Measurements from ENCODE around the gene CFAP77. TPM values are rescaled to one million over a fixed set of nuclear protein-coding genes. Genes with fewer than 3 reads are reported as not detected.

Gene CFAP77
- total RNA-seq, 1 experiment from 2014 or later: not detected

DNA sequence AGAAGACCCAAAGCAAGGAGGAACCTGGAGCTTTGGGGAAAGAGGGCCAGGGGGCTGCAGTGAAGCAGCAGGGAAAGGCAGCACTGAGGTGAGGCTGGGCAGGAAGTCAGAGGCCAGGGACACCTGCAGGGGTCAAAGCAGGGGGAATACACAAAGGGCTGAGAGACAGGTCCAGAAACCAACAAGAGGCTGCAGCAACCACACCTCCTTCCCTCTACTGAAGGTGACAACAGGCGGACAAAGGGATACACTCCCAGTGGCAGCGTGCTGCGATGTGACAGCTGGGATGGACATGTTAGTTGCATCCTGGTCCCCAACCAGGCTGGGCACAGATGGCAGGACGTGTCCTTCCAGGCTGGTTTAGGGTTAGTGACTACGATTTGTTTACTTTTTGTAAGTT lies 12.6 kb downstream of the CFAP77 start:
- H3K27ac ChIP-seq: no peak overlapping the region
- H3K36me3 ChIP-seq: no peaks in the 10 kb centered on the region
- DNase-seq: no peak
- no peak overlapping the region for H3K4me3 ChIP-seq
- H3K9me3 ChIP-seq (replicated peaks): no peaks in the 10 kb centered on the region
- no peaks in the 10 kb centered on the region for H3K4me1 ChIP-seq
- peaks cover 50% of the 10 kb centered on the region for H3K27me3 ChIP-seq

DNA sequence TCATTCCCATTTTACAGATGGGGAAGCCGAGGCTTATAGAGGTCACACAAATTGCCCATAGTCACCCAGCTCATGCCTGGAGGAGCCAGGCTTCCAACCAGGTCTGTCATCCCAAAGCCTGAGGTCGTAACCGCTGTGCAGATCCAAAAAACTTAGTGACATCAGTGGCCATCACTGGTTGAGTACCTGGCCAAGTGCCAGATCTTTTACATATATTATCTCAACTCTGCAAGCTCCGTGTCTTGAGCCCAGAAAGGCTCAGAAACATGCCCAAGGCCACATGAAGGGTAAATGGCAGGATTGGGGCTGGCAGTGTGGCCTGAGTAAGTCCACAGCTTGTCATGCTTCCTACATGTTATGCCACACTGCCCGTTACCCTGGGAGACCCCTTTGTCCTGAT lies 13.5 kb downstream of the CFAP77 start:
- Histone ChIP-seq H3K4me1 (no peaks in the 10 kb centered on the region), H3K9me3 (replicated peaks) (no peaks in the 10 kb centered on the region), H3K27ac (no peak overlapping the region), H3K36me3 (no peaks in the 10 kb centered on the region), H3K27me3 (peaks cover 49% of the 10 kb centered on the region), H3K4me3 (no peak overlapping the region)
- no peak for DNase-seq

DNA sequence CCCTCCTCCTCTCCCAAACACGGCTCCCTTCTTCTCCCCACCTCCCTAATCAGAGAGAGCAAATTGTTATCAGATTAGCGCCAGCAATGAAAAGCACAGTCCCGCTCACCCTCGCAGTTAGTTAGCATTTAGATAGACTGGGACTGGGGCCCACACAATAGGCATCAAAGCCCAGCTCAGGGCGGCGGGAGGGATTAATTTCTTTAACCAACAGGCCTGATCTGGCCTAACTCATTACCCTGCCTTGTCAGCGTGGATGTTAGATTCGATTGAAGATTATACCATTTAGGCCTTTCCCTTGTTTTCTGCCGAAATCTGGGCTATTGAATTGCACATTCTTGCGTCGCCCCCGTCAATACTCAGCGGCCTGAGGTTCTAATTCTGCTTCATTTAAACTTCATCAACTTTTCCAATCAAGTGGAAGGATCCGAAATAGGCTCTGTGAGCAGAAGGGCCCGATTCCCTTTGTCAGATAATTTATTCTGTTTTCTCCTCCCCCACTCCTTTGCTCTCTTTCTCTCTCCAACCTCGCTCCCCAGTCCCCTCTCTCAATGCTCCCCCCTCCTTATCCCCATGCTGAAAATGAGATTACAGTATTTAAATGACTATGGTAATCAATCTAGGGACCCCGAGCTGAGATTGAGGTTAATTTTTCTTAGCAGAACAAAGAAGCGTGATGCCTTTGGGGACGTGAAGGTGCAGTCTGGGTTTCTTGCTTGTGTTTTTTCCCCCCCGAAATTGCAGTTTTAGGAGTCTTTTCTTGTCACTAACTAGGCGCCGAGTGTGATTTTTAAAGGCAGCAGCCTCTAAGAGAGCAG lies 15.1 kb downstream of the CFAP77 start:
- Histone ChIP-seq H3K9me3 (replicated peaks) (no peaks in the 10 kb centered on the region), H3K4me3 (no peak overlapping the region), H3K27ac (no peak overlapping the region), H3K27me3 (peaks cover 45% of the 10 kb centered on the region), H3K4me1 (no peaks in the 10 kb centered on the region), H3K36me3 (no peaks in the 10 kb centered on the region)
- no peak for DNase-seq

DNA sequence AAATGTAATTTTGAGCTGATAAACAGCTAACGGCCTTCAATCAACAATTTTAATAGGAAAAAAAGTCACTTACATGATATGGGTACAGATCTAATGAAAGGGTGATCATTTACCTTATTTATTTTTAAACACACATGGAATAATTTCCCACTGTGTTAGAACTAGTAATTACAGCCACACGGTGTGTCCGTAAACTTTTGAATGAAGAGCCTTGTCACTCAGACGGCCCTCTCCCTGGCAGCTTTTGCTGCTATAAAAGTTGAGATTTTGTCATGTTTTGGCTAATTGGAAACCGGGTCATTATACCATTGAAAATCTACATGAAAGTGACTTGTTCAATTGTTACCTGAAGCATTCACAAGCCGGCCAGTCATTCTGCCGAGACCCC lies 15.7 kb downstream of the CFAP77 start:
- H3K36me3 ChIP-seq: no peaks in the 10 kb centered on the region
- no peak overlapping the region for H3K27ac ChIP-seq
- no peak for DNase-seq
- no peaks in the 10 kb centered on the region for H3K4me1 ChIP-seq
- H3K27me3 ChIP-seq: peaks cover 47% of the 10 kb centered on the region
- no peak overlapping the region for H3K4me3 ChIP-seq
- H3K9me3 ChIP-seq (replicated peaks): no peaks in the 10 kb centered on the region

DNA sequence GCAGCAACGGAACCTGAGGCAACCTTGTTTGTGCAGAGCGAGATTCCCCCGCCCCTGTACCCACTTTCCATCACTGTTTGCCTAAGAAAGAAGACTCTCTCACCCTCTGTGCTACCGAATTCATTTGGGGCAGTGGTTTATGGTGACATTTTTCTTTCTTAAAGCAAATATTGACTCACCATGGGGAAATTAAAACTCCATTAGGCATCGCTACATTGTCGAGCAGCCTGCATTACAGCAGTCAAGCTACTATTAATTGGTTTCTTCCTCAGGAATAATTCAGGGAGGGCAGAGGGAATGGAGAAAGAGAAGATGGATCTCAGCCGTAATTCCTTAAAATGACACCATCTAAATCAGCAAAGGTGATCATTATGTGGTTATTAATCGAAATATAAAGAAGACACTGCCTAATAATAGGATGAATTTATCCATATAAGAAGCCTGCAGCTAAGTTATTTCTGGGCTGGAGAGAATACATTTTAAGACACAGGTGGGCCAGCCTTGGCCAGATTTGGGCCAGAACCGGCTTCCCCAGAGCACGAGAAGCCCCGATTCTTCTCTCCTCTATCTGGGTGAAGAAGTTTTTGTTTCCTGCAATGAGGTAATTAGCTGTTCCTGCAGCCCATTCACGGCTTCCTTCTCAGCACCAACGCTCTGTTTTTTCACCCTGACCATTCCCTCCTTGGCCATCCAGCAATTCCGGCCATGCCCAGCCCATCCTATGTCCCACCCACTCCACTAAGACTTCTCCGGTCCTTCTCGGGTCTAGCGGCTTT lies 16.8 kb downstream of the CFAP77 start:
- no peaks in the 10 kb centered on the region for H3K36me3 ChIP-seq
- no peaks in the 10 kb centered on the region for H3K4me1 ChIP-seq
- no peak for DNase-seq
- H3K9me3 ChIP-seq (replicated peaks): no peaks in the 10 kb centered on the region
- peaks cover 55% of the 10 kb centered on the region for H3K27me3 ChIP-seq
- no peak overlapping the region for H3K4me3 ChIP-seq
- no peak overlapping the region for H3K27ac ChIP-seq

DNA sequence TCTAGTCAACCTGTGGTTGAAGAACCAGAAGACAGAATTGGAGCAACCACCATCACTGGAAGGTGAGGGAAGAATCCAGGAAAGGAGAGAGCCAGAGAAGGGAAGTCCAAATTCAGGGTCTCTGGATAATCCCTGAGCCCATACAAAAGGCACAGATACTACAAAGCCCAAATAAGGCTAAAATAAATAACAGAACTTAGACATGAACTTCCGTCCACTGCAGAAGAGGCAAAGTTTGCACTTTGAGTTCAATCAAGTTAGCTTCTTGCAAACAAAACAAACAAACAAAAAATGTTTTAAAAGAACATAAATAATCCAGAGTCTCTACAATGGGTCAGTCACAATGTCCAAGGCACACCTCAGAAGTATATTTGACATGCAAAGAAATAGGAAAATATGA lies 21.0 kb downstream of the CFAP77 start:
- Histone ChIP-seq H3K27ac (no peak overlapping the region), H3K36me3 (no peaks in the 10 kb centered on the region), H3K4me1 (no peaks in the 10 kb centered on the region), H3K27me3 (peaks cover 45% of the 10 kb centered on the region), H3K4me3 (no peak overlapping the region), H3K9me3 (replicated peaks) (no peaks in the 10 kb centered on the region)
- no peak for DNase-seq

DNA sequence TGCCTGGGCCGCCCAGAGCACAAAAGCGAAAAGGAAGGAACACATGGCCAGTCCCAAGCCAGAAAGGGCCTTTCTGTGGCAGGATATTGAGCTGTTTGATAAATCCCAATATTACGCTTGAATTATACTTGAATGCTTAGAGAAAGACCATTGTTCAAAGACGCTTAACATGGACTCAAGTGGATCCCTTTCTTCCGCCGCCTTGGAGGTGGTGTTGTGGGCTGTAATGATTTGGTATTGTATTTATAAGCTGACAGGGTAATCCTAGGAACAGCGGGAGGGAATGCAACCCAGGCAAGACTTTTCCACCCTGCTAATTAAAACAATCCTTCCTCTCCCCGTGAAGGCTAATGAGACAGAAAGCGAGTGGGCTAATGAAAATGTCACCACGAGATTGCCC lies 24.9 kb downstream of the CFAP77 start:
- H3K4me3 ChIP-seq: no peak overlapping the region
- DNase-seq: no peak
- H3K9me3 ChIP-seq (replicated peaks): no peaks in the 10 kb centered on the region
- H3K27me3 ChIP-seq: peaks cover 24% of the 10 kb centered on the region
- no peaks in the 10 kb centered on the region for H3K36me3 ChIP-seq
- H3K27ac ChIP-seq: no peak overlapping the region
- H3K4me1 ChIP-seq: no peaks in the 10 kb centered on the region

DNA sequence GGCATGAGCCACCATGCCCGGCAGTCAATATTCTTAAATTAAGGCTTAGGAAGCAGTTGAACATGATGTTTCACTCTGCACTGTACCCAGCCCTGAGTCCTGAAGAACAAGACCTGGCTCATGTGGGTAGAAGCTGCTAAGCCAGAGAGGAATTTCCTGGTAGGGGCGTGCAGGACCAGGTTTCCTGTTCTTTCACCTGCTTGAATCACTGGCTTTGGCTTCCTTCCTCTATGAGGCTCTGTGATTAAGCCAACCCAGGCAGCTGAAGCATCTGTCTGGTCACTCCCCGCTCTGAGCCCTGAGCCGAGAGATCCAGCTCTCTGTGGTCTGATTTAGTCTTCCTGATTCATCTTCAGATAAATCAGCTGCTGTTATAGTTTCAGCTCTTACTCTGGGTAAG lies 29.1 kb downstream of the CFAP77 start:
- H3K4me3 ChIP-seq: no peak overlapping the region
- no peak for DNase-seq
- H3K9me3 ChIP-seq (replicated peaks): no peaks in the 10 kb centered on the region; the same call in 1 of the 2 replicates
- H3K4me1 ChIP-seq: no peaks in the 10 kb centered on the region
- H3K27ac ChIP-seq: no peak overlapping the region
- no peaks in the 10 kb centered on the region for H3K36me3 ChIP-seq
- peaks cover 16% of the 10 kb centered on the region for H3K27me3 ChIP-seq

DNA sequence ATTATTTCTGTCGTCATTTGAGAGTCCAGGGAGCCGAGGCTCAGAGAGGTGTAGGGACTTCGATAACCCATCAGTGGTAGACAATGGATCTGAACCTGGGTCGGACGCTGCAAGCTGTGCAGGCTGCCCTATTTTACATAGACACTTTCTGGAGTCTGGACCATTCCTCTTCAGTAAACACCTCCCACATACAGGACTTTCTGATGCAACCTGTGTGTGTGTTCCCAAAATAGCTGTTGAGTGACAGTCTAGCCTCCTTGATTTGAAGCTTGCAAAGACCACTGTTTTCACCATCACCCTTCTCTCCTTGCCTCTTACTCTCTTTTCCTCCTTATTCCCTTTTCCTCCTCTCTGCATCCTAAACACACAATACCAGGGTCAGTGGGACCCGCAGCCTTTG lies 30.7 kb downstream of the CFAP77 start:
- Histone ChIP-seq H3K36me3 (no peaks in the 10 kb centered on the region), H3K4me3 (no peak overlapping the region), H3K27me3 (peaks cover 14% of the 10 kb centered on the region), H3K4me1 (no peaks in the 10 kb centered on the region), H3K27ac (no peak overlapping the region), H3K9me3 (replicated peaks) (no peaks in the 10 kb centered on the region; the same call in 1 of the 2 replicates)
- DNase-seq: no peak

DNA sequence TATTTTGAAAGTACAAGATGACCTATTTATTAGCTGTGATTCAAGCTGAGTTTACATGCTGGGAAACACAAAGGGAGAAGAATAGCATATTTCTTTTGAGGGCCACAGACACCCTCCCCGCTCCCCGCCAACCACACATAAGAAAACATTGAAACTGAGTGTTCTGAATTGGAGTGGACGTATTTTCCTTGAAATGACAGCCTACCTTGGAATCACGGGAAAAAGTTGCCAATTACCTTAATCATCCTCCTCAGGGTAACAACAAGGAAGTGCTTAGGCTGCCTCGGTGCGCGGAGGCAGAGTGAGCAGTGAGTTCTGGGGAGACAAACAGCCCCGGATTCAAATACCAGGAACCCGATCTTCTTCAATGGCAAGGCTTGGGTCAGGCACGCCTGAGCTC lies 31.4 kb downstream of the CFAP77 start:
- Histone ChIP-seq H3K27ac (no peak overlapping the region), H3K9me3 (replicated peaks) (no peaks in the 10 kb centered on the region; the same call in 1 of the 2 replicates), H3K4me1 (no peaks in the 10 kb centered on the region), H3K36me3 (no peaks in the 10 kb centered on the region), H3K4me3 (no peak overlapping the region), H3K27me3 (peaks cover 13% of the 10 kb centered on the region; the same call in 1 of the 2 replicates)
- no peak for DNase-seq

DNA sequence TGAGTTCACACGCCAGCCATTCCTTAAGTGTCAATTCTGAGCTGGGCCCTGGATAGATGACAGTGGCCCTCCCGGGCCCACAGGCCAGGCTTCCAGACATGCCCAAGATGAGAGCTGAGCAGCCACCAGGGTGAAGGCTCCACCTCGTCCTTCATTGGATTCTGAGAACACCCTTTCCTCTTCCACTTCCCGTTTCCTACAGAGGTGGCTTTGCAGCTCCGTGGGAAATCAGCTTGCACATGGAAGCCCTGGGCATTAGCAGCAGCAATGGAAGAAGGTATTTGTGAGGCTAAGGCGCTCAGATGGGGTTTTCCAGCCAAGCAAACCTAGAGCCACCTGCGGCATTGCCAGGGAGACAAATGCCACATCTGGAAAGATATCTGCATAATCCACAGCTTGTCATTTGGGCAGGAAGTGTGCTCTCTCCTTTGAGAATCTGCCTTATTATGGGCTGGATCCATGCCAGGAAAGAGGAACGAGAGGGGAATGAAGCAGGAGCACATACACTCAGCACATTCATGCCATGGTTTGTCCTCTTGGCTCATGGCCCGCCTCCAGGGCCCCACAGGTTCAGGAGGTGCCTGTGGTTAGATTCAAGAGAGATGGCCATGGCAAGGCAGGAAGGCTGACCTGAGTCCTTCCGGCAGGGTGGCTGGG lies 34.1 kb downstream of the CFAP77 start:
- Histone ChIP-seq H3K27ac (no peak overlapping the region), H3K27me3 (peaks cover 17% of the 10 kb centered on the region; the same call in 1 of the 2 replicates), H3K9me3 (replicated peaks) (no peaks in the 10 kb centered on the region; the same call in 1 of the 2 replicates), H3K4me1 (no peaks in the 10 kb centered on the region), H3K36me3 (no peaks in the 10 kb centered on the region), H3K4me3 (no peak overlapping the region)
- peak in 1 of 2 experiments; percentile 20 for DNase-seq

DNA sequence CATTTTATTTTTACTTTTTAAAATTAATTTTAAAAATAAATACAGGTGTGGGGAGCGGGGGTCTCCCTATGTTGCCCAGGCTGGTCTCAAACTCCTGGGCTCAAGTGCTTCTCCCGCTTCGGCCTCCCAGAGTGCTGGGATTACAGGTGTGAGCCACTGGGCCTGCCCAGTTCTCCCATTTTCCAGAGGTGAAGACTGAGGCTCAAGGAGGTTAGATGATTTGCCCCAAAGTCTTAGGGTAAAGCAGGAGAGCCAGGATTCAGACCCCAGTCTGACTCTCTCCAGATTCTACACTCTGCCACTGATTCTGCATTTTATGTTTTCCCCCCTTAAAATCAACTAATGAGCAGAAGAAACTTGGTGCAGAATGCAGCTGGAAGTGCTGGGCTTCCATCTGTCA lies 36.9 kb downstream of the CFAP77 start:
- H3K4me3 ChIP-seq: no peak overlapping the region
- no peak for DNase-seq
- H3K27me3 ChIP-seq: 0 out of 2 replicates have a peak, but pooled peaks cover 14% of the 10 kb centered on the region
- no peaks in the 10 kb centered on the region; the same call in 1 of the 2 replicates for H3K9me3 ChIP-seq (replicated peaks)
- H3K36me3 ChIP-seq: no peaks in the 10 kb centered on the region
- no peaks in the 10 kb centered on the region for H3K4me1 ChIP-seq
- no peak overlapping the region for H3K27ac ChIP-seq

DNA sequence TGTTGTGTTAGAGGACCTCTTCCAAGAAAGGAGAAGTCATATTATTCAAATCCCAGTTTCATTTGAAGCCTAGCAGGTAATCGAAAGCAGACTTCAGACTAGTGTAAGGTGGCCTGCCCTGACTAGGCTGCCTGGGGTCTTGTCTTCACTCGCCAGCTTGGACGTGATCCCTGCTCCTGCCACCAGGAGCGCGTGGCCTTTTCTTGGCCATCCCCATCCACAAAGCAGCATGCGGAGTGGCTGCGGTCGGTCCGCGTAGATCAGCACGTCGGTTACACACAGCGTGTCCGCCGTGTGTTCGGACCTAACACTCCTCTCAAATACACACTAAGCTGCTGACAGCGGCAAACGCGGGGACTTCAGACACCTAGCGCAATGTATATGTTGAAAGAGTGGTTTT lies 37.3 kb downstream of the CFAP77 start:
- DNase-seq: no peak
- Histone ChIP-seq H3K27me3 (peaks cover 14% of the 10 kb centered on the region; the same call in 1 of the 2 replicates), H3K4me1 (no peaks in the 10 kb centered on the region), H3K36me3 (no peaks in the 10 kb centered on the region), H3K9me3 (replicated peaks) (no peaks in the 10 kb centered on the region; the same call in 1 of the 2 replicates), H3K27ac (no peak overlapping the region), H3K4me3 (no peak overlapping the region)

DNA sequence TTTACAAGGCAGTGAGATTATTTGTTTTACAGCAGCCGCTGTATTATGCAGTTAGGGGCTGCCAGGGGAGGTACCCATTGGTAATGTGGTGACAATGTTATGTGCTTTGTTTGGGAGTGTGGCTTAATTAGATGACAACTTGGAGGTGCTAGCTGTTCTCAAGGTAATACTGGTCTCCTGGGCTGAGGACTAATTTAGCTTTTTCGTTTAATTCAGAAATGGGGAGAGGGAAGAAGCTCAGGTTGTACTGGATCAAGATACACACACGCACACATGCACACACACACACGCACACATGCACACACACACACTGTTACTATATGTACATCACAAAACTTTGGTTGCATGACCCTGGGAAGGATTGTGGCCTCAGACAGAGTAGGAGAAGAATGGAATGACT lies 37.9 kb downstream of the CFAP77 start:
- no peaks in the 10 kb centered on the region for H3K4me1 ChIP-seq
- no peak for DNase-seq
- no peaks in the 10 kb centered on the region; the same call in 1 of the 2 replicates for H3K9me3 ChIP-seq (replicated peaks)
- H3K4me3 ChIP-seq: no peak overlapping the region
- no peak overlapping the region for H3K27ac ChIP-seq
- H3K27me3 ChIP-seq: peaks cover 16% of the 10 kb centered on the region; the same call in 1 of the 2 replicates
- H3K36me3 ChIP-seq: no peaks in the 10 kb centered on the region

DNA sequence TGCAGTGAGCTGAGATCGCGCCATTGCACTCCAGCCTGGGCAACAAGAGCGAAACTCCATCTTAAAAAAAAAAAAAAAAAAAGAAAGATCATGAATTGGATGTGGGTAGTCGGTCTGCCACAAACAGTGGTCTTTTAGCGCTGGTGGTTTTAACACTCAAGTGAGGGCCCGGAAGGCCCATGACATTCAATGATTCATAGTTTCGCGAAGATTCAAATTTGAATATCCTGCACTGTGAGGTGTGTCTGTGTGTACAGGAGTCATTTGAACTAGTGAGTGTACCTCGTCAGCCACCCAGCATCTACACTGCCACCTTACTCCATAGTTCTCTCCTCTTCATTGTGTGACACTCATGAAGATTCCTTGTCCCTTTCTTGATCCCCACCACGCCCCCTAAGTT lies 41.3 kb downstream of the CFAP77 start:
- Histone ChIP-seq H3K4me1 (peaks cover 3% of the 10 kb centered on the region), H3K27ac (no peak overlapping the region), H3K9me3 (replicated peaks) (no peaks in the 10 kb centered on the region), H3K4me3 (no peak overlapping the region), H3K27me3 (peaks cover 12% of the 10 kb centered on the region; the same call in 1 of the 2 replicates), H3K36me3 (no peaks in the 10 kb centered on the region)
- DNase-seq: no peak

Data from SJCRH30 (cell line).